ENCODE results near the gene GPR26.

- TF ChIP-seq CTCF (IDR thresholded peaks at IDR 0.05) (no peak), POLR2A (IDR thresholded peaks at IDR 0.05) (no peak)
These were observed 52.4 kb downstream of the GPR26 start for GRCh38 chr10:123718544-123719060.
